Measurements from ENCODE around the gene ZFC3H1. TPM values are rescaled to one million over a fixed set of nuclear protein-coding genes. Genes with fewer than 3 reads are reported as not detected.

Gene ZFC3H1
- total RNA-seq, 1 donor from 2014 or later: 37.9 TPM

DNA sequence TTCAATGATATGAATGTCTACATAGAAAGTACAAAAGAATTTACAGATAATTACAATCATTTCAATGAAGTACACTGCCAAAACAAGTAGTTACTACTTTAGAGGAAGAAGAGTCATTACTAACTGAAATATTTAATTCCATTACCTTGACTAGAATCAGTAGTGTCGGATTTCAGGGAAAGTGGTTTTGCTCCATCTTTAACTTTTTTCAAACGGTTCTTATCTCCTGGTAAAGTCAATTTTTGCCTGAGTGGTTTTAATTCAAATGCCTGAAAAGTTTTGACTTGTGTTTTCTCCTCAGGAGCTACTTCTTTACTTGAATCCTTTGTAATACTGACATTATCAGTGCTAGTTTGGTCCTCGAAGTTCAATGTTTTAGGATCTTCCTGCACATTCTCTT, 6.9 kb downstream of the ZFC3H1 start:
- no peak overlapping the region for H3K27ac Mint-ChIP-seq
- Histone ChIP-seq H3F3A (ENCODE audit: low read depth) (no peaks in the 10 kb centered on the region), H3K36me3 (peaks cover 53% of the 10 kb centered on the region), H2AFZ (replicated peaks) (no peak overlapping the region), H3K79me2 (ENCODE audit: low read depth) (peaks cover 93% of the 10 kb centered on the region), H3K27ac (no peak overlapping the region), H3K4me3 (no peak overlapping the region), H3K4me2 (no peak overlapping the region), H3K9ac (no peak overlapping the region), H3K9me3 (ENCODE audit: low read depth) (peaks cover 4% of the 10 kb centered on the region), H3K27me3 (no peaks in the 10 kb centered on the region), H4K20me1 (ENCODE audit: low read depth) (peaks cover 11% of the 10 kb centered on the region), H3K4me1 (peaks cover 8% of the 10 kb centered on the region)
- TF ChIP-seq, protein P1, sequence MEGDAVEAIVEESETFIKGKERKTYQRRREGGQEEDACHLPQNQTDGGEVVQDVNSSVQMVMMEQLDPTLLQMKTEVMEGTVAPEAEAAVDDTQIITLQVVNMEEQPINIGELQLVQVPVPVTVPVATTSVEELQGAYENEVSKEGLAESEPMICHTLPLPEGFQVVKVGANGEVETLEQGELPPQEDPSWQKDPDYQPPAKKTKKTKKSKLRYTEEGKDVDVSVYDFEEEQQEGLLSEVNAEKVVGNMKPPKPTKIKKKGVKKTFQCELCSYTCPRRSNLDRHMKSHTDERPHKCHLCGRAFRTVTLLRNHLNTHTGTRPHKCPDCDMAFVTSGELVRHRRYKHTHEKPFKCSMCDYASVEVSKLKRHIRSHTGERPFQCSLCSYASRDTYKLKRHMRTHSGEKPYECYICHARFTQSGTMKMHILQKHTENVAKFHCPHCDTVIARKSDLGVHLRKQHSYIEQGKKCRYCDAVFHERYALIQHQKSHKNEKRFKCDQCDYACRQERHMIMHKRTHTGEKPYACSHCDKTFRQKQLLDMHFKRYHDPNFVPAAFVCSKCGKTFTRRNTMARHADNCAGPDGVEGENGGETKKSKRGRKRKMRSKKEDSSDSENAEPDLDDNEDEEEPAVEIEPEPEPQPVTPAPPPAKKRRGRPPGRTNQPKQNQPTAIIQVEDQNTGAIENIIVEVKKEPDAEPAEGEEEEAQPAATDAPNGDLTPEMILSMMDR (IDR thresholded peaks at IDR 0.05): no peak
- TF ChIP-seq EZH2phosphoT487 (IDR thresholded peaks at IDR 0.05): no peak
- TF ChIP-seq EZH2 (IDR thresholded peaks at IDR 0.05): no peak
- H3K9me3 Mint-ChIP-seq: peaks cover 16% of the 10 kb centered on the region
- DNase-seq (ENCODE audit: low spot score): no peak
- peaks cover 5% of the 10 kb centered on the region for H3K4me1 Mint-ChIP-seq
- H3K27me3 Mint-ChIP-seq (ENCODE audit: insufficient read depth, low read depth): no peaks in the 10 kb centered on the region
- no peak overlapping the region for H3K4me3 Mint-ChIP-seq
- peaks cover 45% of the 10 kb centered on the region for H3K36me3 Mint-ChIP-seq

DNA sequence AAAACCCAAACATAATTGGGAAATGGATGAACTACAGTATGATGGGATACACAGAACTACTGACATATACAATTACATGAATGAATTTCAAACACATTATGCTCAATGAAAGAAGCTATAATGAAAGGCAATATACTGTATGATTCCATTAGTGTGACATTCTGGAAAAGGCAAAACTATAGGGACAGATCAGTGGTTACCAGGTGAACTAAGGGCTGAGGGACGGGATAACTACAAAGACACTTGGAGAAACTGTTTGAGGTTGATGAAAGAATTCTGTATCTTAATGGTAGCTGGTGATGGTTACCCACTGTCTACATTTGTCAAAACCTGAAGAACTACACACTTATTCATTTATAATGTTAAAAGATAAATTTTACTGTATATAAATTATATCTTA, 7.7 kb downstream of the ZFC3H1 start:
- Histone ChIP-seq H3K4me2 (no peak overlapping the region), H3K4me1 (peaks cover 5% of the 10 kb centered on the region), H3K4me3 (no peak overlapping the region), H3K27ac (no peak overlapping the region), H3K9me3 (ENCODE audit: low read depth) (peaks cover 4% of the 10 kb centered on the region), H4K20me1 (ENCODE audit: low read depth) (peaks cover 6% of the 10 kb centered on the region), H3K79me2 (ENCODE audit: low read depth) (peaks cover 93% of the 10 kb centered on the region), H3F3A (ENCODE audit: low read depth) (no peaks in the 10 kb centered on the region), H3K27me3 (no peaks in the 10 kb centered on the region), H2AFZ (replicated peaks) (no peak overlapping the region), H3K36me3 (peaks cover 53% of the 10 kb centered on the region), H3K9ac (no peak overlapping the region)
- Mint-ChIP-seq H3K27ac (no peak overlapping the region), H3K4me3 (no peak overlapping the region), H3K27me3 (ENCODE audit: insufficient read depth, low read depth) (no peaks in the 10 kb centered on the region), H3K4me1 (peaks cover 3% of the 10 kb centered on the region), H3K9me3 (peaks cover 16% of the 10 kb centered on the region), H3K36me3 (peaks cover 45% of the 10 kb centered on the region)
- TF ChIP-seq EZH2 (IDR thresholded peaks at IDR 0.05): no peak
- TF ChIP-seq, protein P1 (IDR thresholded peaks at IDR 0.05): no peak
- TF ChIP-seq EZH2phosphoT487 (IDR thresholded peaks at IDR 0.05): no peak
- DNase-seq (ENCODE audit: low spot score): no peak

DNA sequence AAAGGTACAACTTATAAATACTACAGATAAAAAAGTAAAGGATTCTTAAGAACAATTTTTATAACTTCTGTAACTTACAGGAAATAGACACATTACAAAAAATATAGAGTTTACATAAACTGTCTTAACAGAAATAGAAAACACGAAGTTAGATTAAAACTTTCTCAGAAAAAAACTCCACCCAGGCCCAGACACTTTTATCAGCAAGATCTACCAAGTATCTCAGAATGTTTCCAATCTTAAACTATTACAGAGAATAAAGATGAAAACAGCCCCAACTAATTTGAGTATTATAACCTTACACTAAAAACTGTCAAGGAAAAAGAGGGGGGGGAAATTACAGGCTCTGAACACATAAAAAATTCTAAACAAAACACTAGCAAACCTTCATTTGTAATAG, 8.2 kb downstream of the ZFC3H1 start:
- Histone ChIP-seq H2AFZ (replicated peaks) (no peak overlapping the region), H3K4me2 (no peak overlapping the region), H3K9ac (no peak overlapping the region), H3K9me3 (ENCODE audit: low read depth) (peaks cover 4% of the 10 kb centered on the region), H3K4me1 (peaks cover 3% of the 10 kb centered on the region), H3K79me2 (ENCODE audit: low read depth) (peaks cover 93% of the 10 kb centered on the region), H3K4me3 (no peak overlapping the region), H3F3A (ENCODE audit: low read depth) (no peaks in the 10 kb centered on the region), H3K27me3 (no peaks in the 10 kb centered on the region), H3K36me3 (peaks cover 53% of the 10 kb centered on the region), H4K20me1 (ENCODE audit: low read depth) (peaks cover 2% of the 10 kb centered on the region), H3K27ac (no peak overlapping the region)
- peaks cover 49% of the 10 kb centered on the region for H3K36me3 Mint-ChIP-seq
- H3K4me1 Mint-ChIP-seq: peaks cover 3% of the 10 kb centered on the region
- H3K4me3 Mint-ChIP-seq: no peak overlapping the region
- H3K9me3 Mint-ChIP-seq: peaks cover 19% of the 10 kb centered on the region
- DNase-seq (ENCODE audit: low spot score): no peak
- H3K27me3 Mint-ChIP-seq (ENCODE audit: insufficient read depth, low read depth): no peaks in the 10 kb centered on the region
- H3K27ac Mint-ChIP-seq: no peak overlapping the region
- TF ChIP-seq EZH2 (IDR thresholded peaks at IDR 0.05) (no peak), EZH2phosphoT487 (IDR thresholded peaks at IDR 0.05) (no peak)
- TF ChIP-seq, protein P1 (IDR thresholded peaks at IDR 0.05): no peak
